Heart left ventricle (tissue), 16 donors: ENCODE data around the gene IRF1. TPM values are rescaled to one million over a fixed set of nuclear protein-coding genes. Genes with fewer than 3 reads are reported as not detected.
"Not testable (repeated sequence)": the region's sequence is repeated elsewhere in the genome, so short reads cannot be mapped to it uniquely, and the experiment has no call there.

Source experiments
- ATAC-seq, 4 donors: fragments of 200-7000 bp; cut with Tn5 transposase; one replicate each; pipeline ENCODE4 v1.9.1; 2020 to 2022; ENCODE audit warnings: moderate library complexity in 4 of 4, mild to moderate bottlenecking in 3 of 4, moderate number of reproducible peaks in 1 of 4
- DNase-seq, 5 donors: peaks; one replicate each; pipeline ENCODE4 v3.0.0-alpha.2; 2020
- H3K27ac ChIP-seq, 12 donors: fragments of 200-600 bp; sonication (generic) in 4 of 12; one replicate each; pipeline versions ENCODE4 v1.5.0 to v1.8.0; 2016 to 2022; ENCODE audit warnings: mild to moderate bottlenecking in 2 of 12
- H3K27me3 ChIP-seq, 9 donors: fragments of 200-600 bp; sonication (generic) in 2 of 9; one replicate each; pipeline versions ENCODE4 v1.5.1 to v1.8.0; 2016 to 2022; ENCODE audit warnings: mild to moderate bottlenecking in 3 of 9
- H3K36me3 ChIP-seq, 9 donors: fragments of 200-600 bp; sonication (generic) in 2 of 9; one replicate each; pipeline versions ENCODE4 v1.5.0 to v1.8.0; 2018 to 2022; ENCODE audit warnings: mild to moderate bottlenecking in 2 of 9
- H3K4me1 ChIP-seq, 12 donors: fragments of 200-600 bp; sonication (generic) in 4 of 12; one replicate each; pipeline versions ENCODE4 v1.5.0 to v1.8.0; 2016 to 2022; ENCODE audit warnings: mild to moderate bottlenecking in 3 of 12
- H3K4me3 ChIP-seq, 12 donors: fragments of 200-600 bp; sonication (generic) in 4 of 12; one replicate each; pipeline versions ENCODE4 v1.5.0 to v1.8.0; 2017 to 2022; ENCODE audit warnings: mild to moderate bottlenecking in 9 of 12, moderate library complexity in 4 of 12
- H3K9me3 ChIP-seq, 12 donors: fragments of 200-600 bp; sonication (generic) in 4 of 12; one replicate each; pipeline versions ENCODE4 v1.5.0 to v1.8.0; 2016 to 2022; ENCODE audit warnings: mild to moderate bottlenecking in 1 of 12
- CTCF ChIP-seq, 12 donors: fragments of 200-600 bp; sonication (generic) in 4 of 12; IDR thresholded peaks; one replicate each; pipeline versions ENCODE4 v1.5.0 to v1.8.0; 2018 to 2022; ENCODE audit warnings: antibody characterized with exemption in 12 of 12, mild to moderate bottlenecking in 5 of 12
- POLR2A ChIP-seq, 2 donors: fragments of 450-650 bp; IDR thresholded peaks; one replicate each; pipeline ENCODE4 v1.6.1; 2017; ENCODE audit warnings: antibody characterized with exemption in 2 of 2, mild to moderate bottlenecking in 2 of 2, moderate library complexity in 2 of 2
- WGBS, 4 donors: extraction: QIAGEN DNeasy Blood & Tissue Kit in 2 of 4; methylation state at CpG; one replicate each; pipeline versions ENCODE4 v1.1.5 to v1.1.7; 2013 to 2018; 5-methylcytosine and 5-hydroxymethylcytosine counted together
- intact Hi-C, 10 donors: fragments of 100-400 bp; cut with DNase I; formaldehyde crosslinking; loops; one replicate each; pipeline versions ENCODE4 v1.11.1 to v1.14.2; 2022
- polyA plus RNA-seq, 2 donors: library from polyadenylated mRNA; stranded (reverse); fragments of 200-250 nt; gene quantifications; one replicate each; pipeline ENCODE4 v1.2.3, GENCODE V29; 2013
- total RNA-seq, 9 donors: library from RNA; depleted of rRNA in 2 of 9; stranded (reverse); fragments of >200 nt in 2 of 9; fragmentation: NEBNext Ultra II Directional in 3 of 9; extraction: Animal tissue kit (Norgen Biotek cat#: 25700) in 3 of 9; gene quantifications; one replicate each; pipeline versions ENCODE4 v1.1.0 to v1.2.4, GENCODE V29; 2016 to 2023
- donor health status: ischemic (EF 13 %, LVEDD 7.1; RV severe dilation, severe dysfunction).
- donor health status: healthy with polysubstance abuse.
- donor health status: DM: no; HTN: yes; CAD: no.
- donor health status: DM: no; HTN: no; CAD: no.
- donor health status: ischemic (EF 25% LVEDD 6.9; RV normal size, moderate dysfunction).
- donor health status: ischemic (EF 25% LVEDD 5.7; RV mildly dilated, moderate dysfunction).
- donor health status: healthy.
- donor health status: DM: yes; HTN: yes; CAD: no.
- donor health status: ischemic (EF 35%, LVEDD 5.7; RV mildly dilated, moderate dysfunction).
- donor health status: nonischemic (EF 11% LVEDD 7.7; RV severe dilation, severe dysfunction).
- donor health status: DM: yes; HTN: yes; CAD: no.
- donor health status: PGD.
- donor health status: ischemic (EF 29% LVEDD 5.4; RV normal size, mild dysfunction).
- donor health status: nonischemic (EF 23%, LVEDD 6.1; RV moderate dilation, normal function).

The IRF1 gene
- total and polyA plus RNA-seq, 11 donors, result 7.5 to 190 (median 18.4) TPM

GRCh38 chr5:132486318-132487094, 4.1 kb downstream of the IRF1 start:
- intact Hi-C loops, result loop anchor here in 2 of 10 donors (5.0 kb wide), 2 partner anchors 59 to 64 kb away; no protein-coding TSS in a partner anchor
- ATAC-seq (no peak), DNase-seq (peak in 4 of 5 donors; percentile 4 to 41 (median 20))
- H3K27me3 ChIP-seq, result no peaks in the 10 kb centered on the region
- H3K27ac ChIP-seq, result peak overlapping the region in 5 of 12 donors; percentile 6 to 100 (median 45)
- peaks cover 0 to 78% (median 73%) of the 10 kb centered on the region in 9 donors for H3K36me3 ChIP-seq
- no peaks in the 10 kb centered on the region for H3K9me3 ChIP-seq
- TF ChIP-seq POLR2A (IDR thresholded peaks at IDR 0.05), result no peak
- no peak for TF ChIP-seq CTCF (IDR thresholded peaks at IDR 0.05)
- peaks cover 8 to 73% (median 45%) of the 10 kb centered on the region in 12 donors for H3K4me1 ChIP-seq
- WGBS, 4 donors, result 79 to 89% (median 86%) methylated on average over 13 to 14 of the region's 14 CpGs
- peak overlapping the region in 4 of 12 donors; percentile 21 to 97 (median 80) for H3K4me3 ChIP-seq

- H3K4me1 ChIP-seq, result peaks cover 8 to 72% (median 41%) of the 10 kb centered on the region in 12 donors
- peak overlapping the region in 1 of 12 donors; percentile 97 for H3K4me3 ChIP-seq
- no peak for ATAC-seq
These were observed 4.8 kb downstream of the IRF1 start for GRCh38 chr5:132485641-132486317.

GRCh38 chr5:132484876-132485640, 5.5 kb downstream of the IRF1 start:
- Histone ChIP-seq H3K27ac (peak overlapping the region in 2 of 12 donors; percentile 45 to 100), H3K4me3 (peak overlapping the region in 1 of 12 donors; percentile 97), H3K4me1 (peaks cover 8 to 74% (median 41%) of the 10 kb centered on the region in 12 donors), H3K36me3 (peaks cover 0 to 87% (median 73%) of the 10 kb centered on the region in 9 donors)
- WGBS, 4 donors, result 80 to 91% (median 85%) methylated on average over 11 to 12 of the region's 12 CpGs
- H3K9me3 ChIP-seq, ATAC-seq, H3K27me3 ChIP-seq: not testable (repeated sequence)
- DNase-seq, result peak in 4 of 5 donors; percentile 4 to 28 (median 14)
- intact Hi-C loops, result loop anchor here in 2 of 10 donors (5.0 kb wide), 2 partner anchors 58 to 63 kb away; no protein-coding TSS in a partner anchor

More at GRCh38 chr5:132485641-132486317, 4.8 kb downstream of the IRF1 start:
- Histone ChIP-seq H3K9me3 (no peaks in the 10 kb centered on the region), H3K27ac (peak overlapping the region in 3 of 12 donors; percentile 13 to 100 (median 45)), H3K27me3 (no peaks in the 10 kb centered on the region), H3K36me3 (peaks cover 0 to 84% (median 73%) of the 10 kb centered on the region in 9 donors)
- DNase-seq, result peak in 4 of 5 donors; percentile 3 to 26 (median 4)
- WGBS, 4 donors, result 60 to 66% (median 64%) methylated on average over 5 to 6 of the region's 6 CpGs
- no peak for TF ChIP-seq CTCF (IDR thresholded peaks at IDR 0.05)
- intact Hi-C loops, result loop anchor here in 2 of 10 donors (5.0 kb wide), 2 partner anchors 58 to 63 kb away; no protein-coding TSS in a partner anchor

- no peak overlapping the region for H3K4me3 ChIP-seq
- no peaks in the 10 kb centered on the region for H3K9me3 ChIP-seq
- 53 to 76% (median 64%) methylated on average over 3 of the region's 3 CpGs for WGBS, 4 donors
- ATAC-seq (no peak), DNase-seq (peak in 2 of 5 donors; percentile 10 to 17)
- peaks cover 0 to 87% (median 73%) of the 10 kb centered on the region in 9 donors for H3K36me3 ChIP-seq
- no peak for TF ChIP-seq POLR2A (IDR thresholded peaks at IDR 0.05)
- no peak for TF ChIP-seq CTCF (IDR thresholded peaks at IDR 0.05)
- H3K27ac ChIP-seq, result peak overlapping the region in 2 of 12 donors; percentile 32 to 100
- no peaks in the 10 kb centered on the region for H3K27me3 ChIP-seq
- H3K4me1 ChIP-seq, result peaks cover 8 to 81% (median 37%) of the 10 kb centered on the region in 12 donors
- intact Hi-C loops, result no loop called here
These were observed 6.2 kb downstream of the IRF1 start for GRCh38 chr5:132484391-132484725.
